NT2/D1 (cell line): ENCODE measurements around the gene MRPS33.

Experiments
- DNase-seq: peaks from one replicate; pipeline ENCODE4 v3.0.0-alpha.2; 2011; ENCODE audit warnings: low read depth, low spot score
- H3K27me3 ChIP-seq: 2 replicates; pipeline ENCODE4 v1.6.0; 2011; ENCODE audit warnings: mild to moderate bottlenecking; ENCODE audit not compliant: insufficient read length, insufficient read depth
- H3K36me3 ChIP-seq: 2 replicates; pipeline ENCODE4 v1.6.1; 2011; ENCODE audit warnings: mild to moderate bottlenecking, low read length, mixed read lengths; ENCODE audit not compliant: insufficient read depth, insufficient read length
- H3K4me1 ChIP-seq: 2 replicates; pipeline ENCODE4 v1.5.1; 2011; ENCODE audit not compliant: insufficient read depth, insufficient read length
- H3K4me3 ChIP-seq: 2 replicates; pipeline ENCODE4 v1.5.1; 2011; ENCODE audit warnings: low read depth; ENCODE audit not compliant: insufficient read length
- H3K9ac ChIP-seq: 2 replicates; pipeline ENCODE4 v1.6.0; 2011; ENCODE audit warnings: low read depth; ENCODE audit not compliant: insufficient read length
- H3K9me3 ChIP-seq: 2 replicates; pipeline ENCODE4 v1.5.1; 2011; ENCODE audit warnings: mild to moderate bottlenecking, low read length; ENCODE audit not compliant: insufficient read depth
- SUZ12 ChIP-seq: IDR thresholded peaks from 2 replicates; pipeline ENCODE4 v1.6.1; 2011; ENCODE audit not compliant: insufficient read length, insufficient read depth; ENCODE audit errors: extremely low read depth
- YY1 ChIP-seq: IDR thresholded peaks from 2 replicates; pipeline ENCODE4 v1.6.1; 2011; ENCODE audit not compliant: insufficient read length, insufficient read depth
- ZNF274 ChIP-seq: IDR thresholded peaks from 2 replicates; pipeline ENCODE4 v1.6.1; 2011; ENCODE audit warnings: mild to moderate bottlenecking, low read depth, low read length

Gene MRPS33

GRCh38 chr7:141014524-141015395 lies at the start of gene MRPS33:
MRPS33 (minus strand) TSS chr7:141014952; CDS start chr7:141010633, 4,319 bp downstream.
- H3K4me1 ChIP-seq = no peaks in the 10 kb centered on the region
- H3K9ac ChIP-seq = peak within 1 kb of the TSS; percentile 92
- peak within 1 kb of the TSS; percentile 84 for H3K4me3 ChIP-seq
- H3K27me3 ChIP-seq = no peaks in the 10 kb centered on the region
- H3K36me3 ChIP-seq = peaks cover 15% of the 10 kb centered on the region
- TF ChIP-seq ZNF274 (no peak), YY1 (no peak), SUZ12 (no peak)
- H3K9me3 ChIP-seq = no peaks in the 10 kb centered on the region
- peak; percentile 96 for DNase-seq

GRCh38 chr7:141057788-141058187 lies 43.0 kb upstream of the MRPS33 start:
- no peaks in the 10 kb centered on the region for H3K4me1 ChIP-seq
- no peak for DNase-seq
- H3K36me3 ChIP-seq = no peaks in the 10 kb centered on the region
- TF ChIP-seq ZNF274 = no peak
- no peak for TF ChIP-seq YY1
- no peak for TF ChIP-seq SUZ12
- H3K9ac ChIP-seq = no peak overlapping the region
- no peaks in the 10 kb centered on the region for H3K27me3 ChIP-seq
- H3K4me3 ChIP-seq = no peak overlapping the region
- H3K9me3 ChIP-seq = no peaks in the 10 kb centered on the region

GRCh38 chr7:141055146-141055545 lies 40.4 kb upstream of the MRPS33 start:
- Histone ChIP-seq H3K4me3 (no peak overlapping the region), H3K36me3 (no peaks in the 10 kb centered on the region), H3K4me1 (no peaks in the 10 kb centered on the region), H3K9ac (no peak overlapping the region), H3K27me3 (no peaks in the 10 kb centered on the region), H3K9me3 (no peaks in the 10 kb centered on the region)
- TF ChIP-seq SUZ12 (no peak), ZNF274 (no peak), YY1 (no peak)
- no peak for DNase-seq

GRCh38 chr7:141053626-141054025 lies 38.9 kb upstream of the MRPS33 start:
- Histone ChIP-seq H3K4me1 (no peaks in the 10 kb centered on the region), H3K27me3 (no peaks in the 10 kb centered on the region), H3K4me3 (no peak overlapping the region), H3K36me3 (no peaks in the 10 kb centered on the region), H3K9me3 (no peaks in the 10 kb centered on the region), H3K9ac (no peak overlapping the region)
- TF ChIP-seq YY1 = no peak
- TF ChIP-seq ZNF274 = no peak
- no peak for TF ChIP-seq SUZ12
- DNase-seq = no peak

- Histone ChIP-seq H3K9ac (no peak overlapping the region), H3K36me3 (no peaks in the 10 kb centered on the region), H3K9me3 (no peaks in the 10 kb centered on the region), H3K4me1 (no peaks in the 10 kb centered on the region), H3K4me3 (no peak overlapping the region), H3K27me3 (no peaks in the 10 kb centered on the region)
- DNase-seq = no peak
- no peak for TF ChIP-seq SUZ12
- TF ChIP-seq YY1 = no peak
- TF ChIP-seq ZNF274 = no peak
These were observed 31.3 kb upstream of the MRPS33 start for GRCh38 chr7:141045842-141046620.

GRCh38 chr7:141045126-141045841 lies 30.5 kb upstream of the MRPS33 start:
- Histone ChIP-seq H3K36me3 (no peaks in the 10 kb centered on the region), H3K27me3 (no peaks in the 10 kb centered on the region), H3K9ac (no peak overlapping the region), H3K4me1 (no peaks in the 10 kb centered on the region), H3K4me3 (no peak overlapping the region), H3K9me3 (no peaks in the 10 kb centered on the region)
- DNase-seq = no peak
- TF ChIP-seq YY1 = no peak

GRCh38 chr7:141043616-141044015 lies 28.9 kb upstream of the MRPS33 start:
- Histone ChIP-seq H3K9me3 (no peaks in the 10 kb centered on the region), H3K36me3 (no peaks in the 10 kb centered on the region), H3K4me3 (no peak overlapping the region), H3K27me3 (no peaks in the 10 kb centered on the region), H3K4me1 (no peaks in the 10 kb centered on the region), H3K9ac (no peak overlapping the region)
- TF ChIP-seq SUZ12 (no peak), ZNF274 (no peak), YY1 (no peak)
- no peak for DNase-seq
